Activated CD8-positive, alpha-beta memory T cell treated with anti-CD3 and anti-CD28 coated beads for 4 hours (primary cell): ENCODE data around the gene FKBP1B.
A peak's percentile ranks its signal among the peaks of the same experiment; 100 is the strongest.
"Not testable (repeated sequence)": the region's sequence is repeated elsewhere in the genome, so short reads cannot be mapped to it uniquely, and the experiment has no call there.

Experiments used
- DNase-seq, 2 donors: peaks; one replicate each; pipeline ENCODE4 v3.0.0-alpha.2; 2020; ENCODE audit warnings: low read depth in 2 of 2

Gene FKBP1B

DNA sequence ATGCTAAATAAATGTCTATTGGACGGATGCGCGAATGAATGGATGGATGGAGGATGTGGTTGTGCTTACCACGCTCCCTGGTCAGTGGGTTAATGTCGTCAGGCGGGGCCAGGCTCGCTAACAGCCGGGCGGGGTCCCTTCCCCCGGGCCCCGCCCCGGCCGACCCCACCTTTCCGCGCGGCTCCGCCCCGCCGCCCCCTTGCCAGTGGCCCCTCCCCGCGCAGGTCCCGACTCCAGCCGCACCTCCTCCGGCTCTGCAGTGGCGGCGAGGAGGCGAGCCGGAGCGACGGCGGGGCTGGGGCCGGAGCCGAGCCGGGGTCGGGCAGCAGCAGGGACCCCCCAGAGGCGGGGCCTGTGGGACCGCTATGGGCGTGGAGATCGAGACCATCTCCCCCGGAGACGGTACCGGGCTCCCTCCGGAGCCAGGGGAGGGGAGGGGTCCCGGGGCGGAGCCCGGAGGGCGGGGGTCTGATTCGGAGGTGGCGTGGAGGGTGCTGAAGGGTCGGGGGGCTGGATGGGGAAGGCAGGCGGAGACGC lies at the start of gene FKBP1B:
Gene FKBP1B, plus strand, starts transcription at position 257 of the 537 bp plus-strand sequence. Its CDS starts 109 bp downstream, at position 366.
- DNase-seq: peak in 1 of 2 donors; percentile 30

DNA sequence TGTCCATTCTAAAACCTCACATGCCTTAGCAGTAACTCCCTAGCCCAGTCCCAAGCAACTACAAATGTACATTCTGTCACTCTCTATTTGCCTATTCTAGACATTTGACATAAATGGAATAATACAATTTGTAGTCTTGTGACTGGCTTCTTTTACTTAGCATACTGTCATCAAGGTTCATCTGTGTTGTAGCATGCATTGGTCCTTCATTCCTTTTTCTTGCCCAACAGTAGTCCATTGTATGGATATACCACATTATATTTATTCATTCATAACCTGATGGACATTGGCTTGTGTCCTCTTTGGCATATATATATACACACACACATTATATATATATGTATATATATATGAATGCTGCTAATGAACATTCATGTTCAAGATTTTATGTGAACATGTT lies 41.8 kb upstream of the FKBP1B start:
- DNase-seq: no peak

GRCh38 chr2:24008672-24009366 lies 40.7 kb upstream of the FKBP1B start:
- DNase-seq: no peak

GRCh38 chr2:24009367-24009679 lies 40.2 kb upstream of the FKBP1B start:
- no peak for DNase-seq

DNA sequence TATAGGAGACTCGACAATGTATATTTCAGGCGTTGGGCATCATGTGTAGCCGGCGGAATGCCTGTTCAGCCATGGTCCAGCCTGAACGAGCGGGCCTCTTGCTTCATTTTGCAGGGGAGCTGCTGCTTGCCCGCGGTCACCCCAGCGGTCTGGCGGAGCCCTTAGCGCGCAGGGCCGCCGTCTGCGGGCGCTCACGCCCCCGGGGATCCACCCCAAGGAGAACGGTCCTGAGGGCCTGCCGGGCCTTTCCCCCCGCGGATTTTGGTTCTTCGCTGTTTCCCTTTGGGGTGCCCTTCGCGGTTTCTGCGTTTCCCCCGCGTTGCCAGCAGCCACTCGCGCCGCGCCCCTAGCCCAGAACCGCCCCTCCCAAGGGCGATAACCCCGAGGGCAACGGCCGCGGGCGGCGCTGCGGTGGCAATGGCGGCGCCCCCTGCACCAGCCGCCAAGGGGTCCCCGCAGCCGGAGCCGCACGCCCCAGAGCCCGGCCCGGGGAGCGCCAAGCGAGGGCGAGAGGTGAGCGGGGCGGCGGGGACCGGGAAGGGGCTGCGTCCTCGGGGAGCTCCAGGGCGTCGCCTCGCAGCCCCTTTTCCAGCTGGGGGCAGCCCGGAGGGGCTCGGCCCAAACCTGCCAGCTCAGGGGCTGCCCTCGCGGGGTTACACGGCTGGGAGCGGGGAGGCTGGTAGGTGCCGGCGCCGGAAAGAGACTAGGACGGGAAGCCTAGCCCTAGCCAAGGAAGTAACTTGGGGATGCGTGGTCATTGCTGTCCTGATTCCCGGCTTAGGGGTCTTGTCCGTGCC lies 39.7 kb upstream of the FKBP1B start, which contains the start of gene MFSD2B:
Gene MFSD2B, plus strand, starts transcription at position 406 of the 797 bp plus-strand sequence. Its CDS starts 12 bp downstream, at position 418.
- no peak for DNase-seq

- no peak for DNase-seq
These were observed 38.9 kb upstream of the FKBP1B start for GRCh38 chr2:24010477-24011249.

- DNase-seq: no peak
These were observed 38.1 kb upstream of the FKBP1B start for GRCh38 chr2:24011250-24012104.

- DNase-seq: no peak
These were observed 36.9 kb upstream of the FKBP1B start for GRCh38 chr2:24012521-24013188.

DNA sequence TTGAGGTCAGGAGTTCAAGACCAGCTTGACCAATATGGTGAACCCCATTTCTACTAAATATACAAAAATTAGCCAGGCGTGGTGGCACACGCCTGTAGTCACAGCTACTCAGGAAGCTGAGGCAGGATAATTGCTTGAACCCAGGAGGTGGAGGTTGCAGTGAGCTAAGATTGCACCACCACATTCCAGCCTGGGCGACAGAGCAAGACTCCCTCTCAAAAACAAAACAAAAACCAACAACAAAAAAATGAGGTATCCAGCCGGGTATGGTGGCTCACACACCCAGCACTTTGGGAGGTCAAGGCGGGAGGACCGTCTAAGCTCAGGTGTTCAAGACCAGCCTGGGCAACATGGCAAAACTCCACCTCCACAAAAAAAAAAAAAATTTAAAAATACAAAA lies 34.6 kb upstream of the FKBP1B start:
- not testable (repeated sequence) for DNase-seq

DNA sequence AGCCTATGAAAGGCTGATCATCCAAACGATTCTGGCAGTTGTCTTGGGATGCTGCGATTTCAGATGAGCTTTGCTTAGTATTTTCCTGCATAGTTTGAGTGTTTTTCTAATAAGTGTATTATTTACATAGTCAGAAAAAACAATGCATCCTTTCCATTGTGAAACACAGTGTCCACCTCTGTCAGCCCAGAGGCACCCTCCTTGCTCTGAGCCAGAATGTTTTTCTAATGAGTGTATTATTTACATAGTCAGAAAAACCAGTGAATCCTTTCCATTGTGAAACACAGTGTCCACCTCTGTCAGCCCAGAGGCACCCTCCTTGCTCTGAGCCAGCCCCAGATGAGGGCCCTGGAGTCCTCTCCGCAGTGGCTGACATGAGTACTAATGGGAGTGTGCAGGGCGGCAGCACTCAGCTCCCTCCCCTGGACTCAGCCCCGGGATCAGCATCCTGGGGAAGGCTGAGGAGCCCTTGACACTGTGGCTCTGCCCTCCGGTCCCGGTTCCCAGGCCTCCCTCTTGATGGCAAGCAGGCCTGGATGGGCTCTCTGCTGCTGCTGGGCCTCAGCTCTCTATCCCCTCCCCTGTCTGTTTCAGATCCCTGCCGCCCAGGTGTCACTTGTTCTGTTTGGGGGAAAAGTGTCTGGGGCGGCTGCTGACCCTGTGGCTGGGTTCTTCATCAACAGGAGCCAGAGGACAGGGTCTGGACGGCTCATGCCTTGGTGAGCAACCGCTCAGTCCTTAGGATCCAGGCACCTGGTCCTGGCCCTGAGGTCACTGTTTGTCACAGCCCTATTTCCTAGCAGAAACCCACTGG lies 33.8 kb upstream of the FKBP1B start:
- no peak for DNase-seq

- DNase-seq: no peak
These were observed 33.2 kb upstream of the FKBP1B start for GRCh38 chr2:24016376-24016761.

GRCh38 chr2:24016853-24017703 lies 32.5 kb upstream of the FKBP1B start:
- DNase-seq: no peak

- DNase-seq: no peak
These were observed 31.8 kb upstream of the FKBP1B start for GRCh38 chr2:24017711-24018110.

GRCh38 chr2:24018241-24018640 lies 31.3 kb upstream of the FKBP1B start:
- no peak for DNase-seq

DNA sequence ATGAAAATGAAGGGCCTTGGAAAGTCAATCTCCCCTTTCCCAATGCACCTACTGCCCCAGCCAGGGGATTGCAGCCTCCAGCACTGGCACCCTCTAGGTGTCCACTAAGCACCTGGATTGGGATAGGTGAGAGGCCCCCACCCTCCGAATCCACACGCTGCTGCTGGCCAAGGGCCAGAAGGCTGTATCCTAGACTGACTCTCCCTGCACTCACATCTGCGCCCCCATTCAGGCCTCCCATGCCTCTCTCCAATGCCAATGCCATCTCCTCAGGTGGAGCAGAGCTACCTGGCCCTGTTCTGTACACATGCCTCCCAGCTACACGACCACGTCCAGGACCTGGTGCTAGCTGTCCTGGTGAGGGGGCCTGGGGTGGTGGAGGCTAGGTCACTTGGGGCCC lies 29.8 kb upstream of the FKBP1B start:
- no peak for DNase-seq

DNA sequence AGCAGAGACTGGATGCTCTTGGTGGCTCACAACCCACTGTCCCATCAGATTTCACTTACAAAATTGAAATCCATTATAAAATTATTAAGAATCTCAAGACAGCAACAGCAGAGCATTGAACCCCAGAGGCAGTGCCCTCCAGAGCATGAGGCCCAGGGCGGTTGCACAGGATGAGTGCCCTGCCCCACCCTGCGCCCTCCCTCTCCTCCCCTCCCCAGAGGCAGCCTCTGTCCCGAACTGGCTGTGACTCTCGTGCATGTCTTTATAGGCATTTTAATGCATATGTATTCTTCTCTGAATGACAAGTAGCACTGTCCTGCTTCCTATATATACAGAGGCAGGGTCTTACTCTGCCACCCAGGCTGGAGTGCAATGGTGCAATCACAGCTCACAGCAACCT lies 29.3 kb upstream of the FKBP1B start:
- no peak for DNase-seq

DNA sequence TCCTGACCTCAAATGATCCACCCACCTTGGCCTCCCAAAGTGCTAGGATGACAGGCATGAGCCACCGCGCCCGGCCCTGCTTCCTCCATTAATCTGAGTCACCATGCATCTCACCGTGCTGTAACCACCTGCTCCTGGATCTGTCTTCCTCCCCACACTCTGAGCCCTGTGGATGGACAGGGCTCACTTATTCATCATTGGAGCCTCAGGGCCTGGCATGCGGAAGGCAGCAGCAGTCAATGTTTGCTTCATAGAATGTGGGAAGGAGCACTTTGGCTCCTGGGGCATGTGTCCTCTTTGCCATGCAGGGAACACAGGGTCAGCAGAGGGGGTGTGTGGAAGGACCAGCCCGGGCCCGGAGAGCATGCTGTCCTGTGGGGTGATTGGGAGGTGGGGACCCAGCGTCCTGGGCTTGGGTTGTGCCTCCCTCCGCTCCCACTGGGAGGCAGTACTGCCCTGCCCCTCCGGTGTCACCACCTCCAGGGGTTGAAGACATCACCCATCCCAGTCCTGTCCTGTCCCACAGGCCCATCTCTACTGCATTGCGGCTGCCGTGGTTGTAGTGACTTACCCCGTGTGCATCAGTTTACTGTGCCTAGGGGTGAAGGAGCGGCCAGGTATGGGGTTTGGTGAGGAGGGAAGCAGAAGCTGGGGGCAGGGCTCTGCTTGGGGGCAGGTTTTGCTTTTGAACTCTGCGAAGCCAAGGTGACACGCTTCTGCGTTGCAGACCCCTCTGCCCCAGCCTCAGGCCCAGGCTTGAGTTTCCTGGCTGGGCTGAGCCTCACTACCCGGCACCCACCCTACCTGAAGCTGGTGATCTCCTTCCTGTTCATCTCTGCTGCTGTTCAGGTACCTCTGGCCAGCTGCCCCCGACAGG lies 28.2 kb upstream of the FKBP1B start:
- DNase-seq: no peak
